GM18508 (cell line): ENCODE data around the gene NSA2.
"Not testable (repeated sequence)": the region's sequence is repeated elsewhere in the genome, so short reads cannot be mapped to it uniquely, and the experiment has no call there.

ENCODE experiments used
- ATAC-seq: cut with Tn5 transposase; IDR thresholded peaks from one replicate; pipeline ENCODE4 v1.9.1; 2021; ENCODE audit warnings: moderate number of reproducible peaks; ENCODE audit not compliant: insufficient read depth, unreplicated experiment

NSA2 gene

GRCh38 chr5:74766849-74767578 is at the start of gene NSA2, which contains the start of gene GFM2:
TSS of gene NSA2 (plus strand) at chr5:74767249. CDS start at chr5:74767361, 112 bp downstream.
TSS of gene GFM2 (minus strand) at chr5:74767117. CDS start at chr5:74763742, 3,375 bp downstream.
- ATAC-seq = peak; percentile 66

GRCh38 chr5:74717596-74717995 is 49.5 kb upstream of the NSA2 start:
- ATAC-seq = no peak

- no peak for ATAC-seq
Measured at GRCh38 chr5:74722271-74722670, 44.8 kb upstream of the NSA2 start.

GRCh38 chr5:74725331-74725730 is 41.7 kb upstream of the NSA2 start:
- no peak for ATAC-seq

GRCh38 chr5:74736759-74737158 is 30.3 kb upstream of the NSA2 start:
- ATAC-seq = no peak

GRCh38 chr5:74738406-74738805 is 28.6 kb upstream of the NSA2 start:
- no peak for ATAC-seq

- not testable (repeated sequence) for ATAC-seq
Measured at GRCh38 chr5:74748742-74749141, 18.3 kb upstream of the NSA2 start.

- no peak for ATAC-seq
Measured at GRCh38 chr5:74761241-74761640, 5.8 kb upstream of the NSA2 start.

- ATAC-seq = no peak
Measured at GRCh38 chr5:74762599-74762998, 4.5 kb upstream of the NSA2 start.

- no peak for ATAC-seq
Measured at GRCh38 chr5:74763504-74763903, 3.5 kb upstream of the NSA2 start.

GRCh38 chr5:74765201-74765600 is 1.8 kb upstream of the NSA2 start:
- ATAC-seq = no peak

- no peak for ATAC-seq
Measured at GRCh38 chr5:74765929-74766328, 1.1 kb upstream of the NSA2 start.

- no peak for ATAC-seq
Measured at GRCh38 chr5:74766418-74766848, 616 bp upstream of the NSA2 start.

- ATAC-seq = peak; percentile 16
Measured at GRCh38 chr5:74767579-74767913, 497 bp downstream of the NSA2 start.

GRCh38 chr5:74772359-74772758 is 5.3 kb downstream of the NSA2 start:
- no peak for ATAC-seq

- no peak for ATAC-seq
Measured at GRCh38 chr5:74778609-74779008, 11.6 kb downstream of the NSA2 start.

GRCh38 chr5:74786851-74787250 is 19.8 kb downstream of the NSA2 start:
- ATAC-seq = no peak

- ATAC-seq = no peak
Measured at GRCh38 chr5:74787424-74787823, 20.4 kb downstream of the NSA2 start.

- ATAC-seq = not testable (repeated sequence)
Measured at GRCh38 chr5:74791669-74792068, 24.6 kb downstream of the NSA2 start.

- no peak for ATAC-seq
Measured at GRCh38 chr5:74798977-74799911, 32.2 kb downstream of the NSA2 start.

- ATAC-seq = no peak
Measured at GRCh38 chr5:74801197-74801596, 34.1 kb downstream of the NSA2 start.
